Measurements from ENCODE around the gene PIK3R2.
A peak's percentile ranks its signal among the peaks of the same experiment; 100 is the strongest.

PIK3R2 gene

GRCh38 chr19:18171605-18172327, 18.8 kb downstream of the PIK3R2 start:
- no peak for DNase-seq (ENCODE audit: low read depth in 1 of 2, low spot score in 1 of 2)

GRCh38 chr19:18172331-18173053, 19.5 kb downstream of the PIK3R2 start:
- DNase-seq (ENCODE audit: low read depth in 1 of 2, low spot score in 1 of 2), result no peak

GRCh38 chr19:18173054-18173571, 20.1 kb downstream of the PIK3R2 start:
- no peak for DNase-seq (ENCODE audit: low read depth in 1 of 2, low spot score in 1 of 2)

GRCh38 chr19:18173572-18174288, 20.8 kb downstream of the PIK3R2 start, which contains the start of gene IFI30:
IFI30 (plus strand) TSS chr19:18173813; CDS start chr19:18173842, 29 bp downstream.
- peak in 1 of 2 donors; percentile 52 for DNase-seq (ENCODE audit: low read depth in 1 of 2, low spot score in 1 of 2)

- no peak for DNase-seq (ENCODE audit: low read depth in 1 of 2, low spot score in 1 of 2)
Observed at GRCh38 chr19:18174983-18175382, 22.0 kb downstream of the PIK3R2 start.

- no peak for DNase-seq (ENCODE audit: low read depth in 1 of 2, low spot score in 1 of 2)
Observed at GRCh38 chr19:18176367-18177310, 23.7 kb downstream of the PIK3R2 start.

GRCh38 chr19:18179957-18180356, 27.0 kb downstream of the PIK3R2 start:
- no peak for DNase-seq (ENCODE audit: low read depth in 1 of 2, low spot score in 1 of 2)

- no peak for DNase-seq (ENCODE audit: low read depth in 1 of 2, low spot score in 1 of 2)
Observed at GRCh38 chr19:18183529-18183928, 30.6 kb downstream of the PIK3R2 start.

- no peak for DNase-seq (ENCODE audit: low read depth in 1 of 2, low spot score in 1 of 2)
Observed at GRCh38 chr19:18185538-18185937, 32.6 kb downstream of the PIK3R2 start.

- DNase-seq (ENCODE audit: low read depth in 1 of 2, low spot score in 1 of 2), result no peak
Observed at GRCh38 chr19:18190278-18190677, 37.3 kb downstream of the PIK3R2 start.

- no peak for DNase-seq (ENCODE audit: low read depth in 1 of 2, low spot score in 1 of 2)
Observed at GRCh38 chr19:18191640-18192062, 38.7 kb downstream of the PIK3R2 start.

- peak; percentile 95 to 96 for DNase-seq (ENCODE audit: low read depth in 1 of 2, low spot score in 1 of 2)
Observed at GRCh38 chr19:18192673-18193387, 39.9 kb downstream of the PIK3R2 start, which contains the start of gene MPV17L2. MPV17L2 (plus strand) TSS chr19:18193218; CDS start chr19:18193282, 64 bp downstream.

- DNase-seq (ENCODE audit: low read depth in 1 of 2, low spot score in 1 of 2), result no peak
Observed at GRCh38 chr19:18193388-18194180, 40.6 kb downstream of the PIK3R2 start.

- DNase-seq (ENCODE audit: low read depth in 1 of 2, low spot score in 1 of 2), result no peak
Observed at GRCh38 chr19:18194181-18194530, 41.2 kb downstream of the PIK3R2 start.

GRCh38 chr19:18194554-18195238, 41.7 kb downstream of the PIK3R2 start:
- no peak for DNase-seq (ENCODE audit: low read depth in 1 of 2, low spot score in 1 of 2)

GRCh38 chr19:18196511-18196845, 43.5 kb downstream of the PIK3R2 start:
- DNase-seq (ENCODE audit: low read depth in 1 of 2, low spot score in 1 of 2), result no peak

- DNase-seq (ENCODE audit: low read depth in 1 of 2, low spot score in 1 of 2), result no peak
Observed at GRCh38 chr19:18197306-18197705, 44.3 kb downstream of the PIK3R2 start.

GRCh38 chr19:18197941-18198340, 45.0 kb downstream of the PIK3R2 start:
- no peak for DNase-seq (ENCODE audit: low read depth in 1 of 2, low spot score in 1 of 2)

GRCh38 chr19:18198374-18198773, 45.4 kb downstream of the PIK3R2 start:
- no peak for DNase-seq (ENCODE audit: low read depth in 1 of 2, low spot score in 1 of 2)
